GM10248 (cell line): ENCODE results near the gene RASGRF2.

Experiments
- CTCF ChIA-PET: fragments of 300-600 bp; sonication (Branson Sonifier 250); formaldehyde crosslinking; extraction: SDS; loops from one replicate; lab custom pipeline; 2021; ENCODE audit warnings: antibody characterized with exemption; lab: Yijun Ruan, JAX
- POLR2A ChIA-PET: fragments of 350-650 bp; sonication (Branson Sonifier 250); formaldehyde crosslinking; extraction: SDS; loops from one replicate; lab custom pipeline; 2020; ENCODE audit warnings: antibody characterized with exemption; lab: Yijun Ruan, JAX
- DNase-seq: peaks from one replicate; pipeline ENCODE4 v3.0.0; 2012; ENCODE audit errors: extremely low spot score
- TF ChIP-seq, protein P1 (sequence below): IDR thresholded peaks from 2 replicates; pipeline ENCODE4 v1.5.1; 2012; ENCODE audit warnings: mild to moderate bottlenecking, low read depth; ENCODE audit errors: extremely low read depth, missing control alignments, control extremely low read depth

RASGRF2 gene

DNA sequence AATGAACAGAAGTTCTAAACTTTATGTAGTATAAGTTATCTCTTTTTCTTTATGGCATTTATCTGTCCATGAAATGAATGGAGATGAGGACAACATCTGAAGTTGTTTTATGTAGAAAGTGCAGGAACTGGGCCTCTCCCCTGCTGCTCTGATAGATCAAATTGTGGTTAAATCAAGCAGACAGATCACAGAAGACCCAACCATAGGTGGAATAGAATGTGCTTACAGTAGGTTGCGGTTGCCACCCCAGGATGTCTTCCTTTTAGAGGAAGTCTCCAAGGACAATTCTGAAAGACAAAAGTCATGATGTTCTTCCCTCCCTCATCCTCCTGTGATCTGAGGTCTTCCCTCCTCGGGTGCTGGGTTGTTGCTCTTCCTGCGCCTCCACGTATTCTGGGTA is 12.9 kb downstream of the RASGRF2 start:
- CTCF ChIA-PET: interaction anchor here (1.1 kb wide), 1 partner anchor 113 kb away, joined by 3 read pairs; no protein-coding TSS in a partner anchor
- TF ChIP-seq, protein P1, sequence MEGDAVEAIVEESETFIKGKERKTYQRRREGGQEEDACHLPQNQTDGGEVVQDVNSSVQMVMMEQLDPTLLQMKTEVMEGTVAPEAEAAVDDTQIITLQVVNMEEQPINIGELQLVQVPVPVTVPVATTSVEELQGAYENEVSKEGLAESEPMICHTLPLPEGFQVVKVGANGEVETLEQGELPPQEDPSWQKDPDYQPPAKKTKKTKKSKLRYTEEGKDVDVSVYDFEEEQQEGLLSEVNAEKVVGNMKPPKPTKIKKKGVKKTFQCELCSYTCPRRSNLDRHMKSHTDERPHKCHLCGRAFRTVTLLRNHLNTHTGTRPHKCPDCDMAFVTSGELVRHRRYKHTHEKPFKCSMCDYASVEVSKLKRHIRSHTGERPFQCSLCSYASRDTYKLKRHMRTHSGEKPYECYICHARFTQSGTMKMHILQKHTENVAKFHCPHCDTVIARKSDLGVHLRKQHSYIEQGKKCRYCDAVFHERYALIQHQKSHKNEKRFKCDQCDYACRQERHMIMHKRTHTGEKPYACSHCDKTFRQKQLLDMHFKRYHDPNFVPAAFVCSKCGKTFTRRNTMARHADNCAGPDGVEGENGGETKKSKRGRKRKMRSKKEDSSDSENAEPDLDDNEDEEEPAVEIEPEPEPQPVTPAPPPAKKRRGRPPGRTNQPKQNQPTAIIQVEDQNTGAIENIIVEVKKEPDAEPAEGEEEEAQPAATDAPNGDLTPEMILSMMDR: no peak
- POLR2A ChIA-PET: no interaction called here
- DNase-seq: no peak

DNA sequence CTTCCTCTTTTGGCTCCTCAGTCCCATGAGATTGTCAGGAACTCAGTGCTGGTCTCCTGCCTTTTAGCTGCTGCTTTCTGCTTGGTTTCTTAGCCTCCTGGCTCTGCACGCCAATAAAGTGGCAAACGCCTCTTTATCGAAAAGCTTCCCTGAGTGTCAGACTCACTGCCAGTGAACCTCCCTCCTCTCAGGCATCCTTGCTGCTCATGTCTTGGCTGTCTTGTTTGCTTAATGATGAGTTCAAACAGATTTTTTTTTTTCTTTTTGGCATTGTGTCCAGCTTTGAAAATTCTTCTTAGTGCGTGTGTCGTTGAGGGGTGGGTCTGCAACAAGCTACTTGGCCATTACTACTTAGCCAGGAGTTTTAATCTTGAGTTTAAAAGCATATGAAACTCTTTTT is 14.9 kb downstream of the RASGRF2 start:
- TF ChIP-seq, protein P1: no peak
- CTCF ChIA-PET: interaction anchor here (0.8 to 1.3 kb wide), 2 partner anchors 12 to 21 kb away, joined by 3 to 4 read pairs; no protein-coding TSS in a partner anchor

DNA sequence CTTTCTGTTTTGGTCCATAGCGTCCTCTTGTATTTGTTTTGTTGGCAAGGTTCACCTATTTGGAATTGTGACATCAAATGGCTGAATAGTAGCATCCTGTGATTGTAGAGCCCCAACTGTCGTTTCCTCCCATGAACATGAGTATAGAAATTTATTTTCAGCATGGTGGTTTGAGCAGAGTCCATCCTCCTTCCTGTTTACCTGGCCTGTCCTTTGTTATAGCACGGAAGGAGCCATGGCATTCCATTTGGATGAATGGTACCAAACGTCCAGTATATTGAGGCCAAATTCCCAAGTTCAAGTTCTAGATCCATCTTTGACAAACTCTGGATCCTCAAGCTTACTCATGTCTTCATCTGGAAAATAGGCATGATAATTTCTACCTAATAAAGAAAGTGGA is 16.8 kb downstream of the RASGRF2 start:
- ChIA-PET POLR2A (no interaction called here), CTCF (interaction anchor here (2.8 kb wide), 1 partner anchor 10 kb away, joined by 9 read pairs; no protein-coding TSS in a partner anchor)
- no peak for DNase-seq
- TF ChIP-seq, protein P1: no peak

More for the DNA sequence above, 14.9 kb downstream of the RASGRF2 start:
- DNase-seq: no peak
- POLR2A ChIA-PET: no interaction called here

DNA sequence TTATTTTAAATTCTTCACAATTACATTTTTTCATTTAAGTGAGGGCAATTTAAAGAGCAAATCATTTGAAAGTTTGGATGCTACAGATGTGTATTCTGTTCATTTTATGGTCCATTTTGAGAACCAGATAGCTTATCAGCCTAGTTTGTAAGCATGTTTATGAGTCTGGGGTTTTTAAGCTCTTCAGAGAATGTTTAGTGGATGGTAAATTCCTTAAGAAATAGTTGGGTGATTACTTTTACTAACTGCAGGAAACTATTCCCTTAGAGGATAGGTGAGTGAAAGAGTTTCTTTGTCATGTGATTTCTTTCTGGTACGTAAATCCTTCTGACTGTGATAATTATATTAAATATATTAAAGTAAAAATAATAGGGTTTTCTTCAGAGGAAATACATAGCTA is 17.6 kb downstream of the RASGRF2 start:
- ChIA-PET POLR2A (no interaction called here), CTCF (interaction anchor here (1.5 to 2.8 kb wide), 2 partner anchors 9 to 186 kb away, joined by 3 to 9 read pairs; no protein-coding TSS in a partner anchor)

DNA sequence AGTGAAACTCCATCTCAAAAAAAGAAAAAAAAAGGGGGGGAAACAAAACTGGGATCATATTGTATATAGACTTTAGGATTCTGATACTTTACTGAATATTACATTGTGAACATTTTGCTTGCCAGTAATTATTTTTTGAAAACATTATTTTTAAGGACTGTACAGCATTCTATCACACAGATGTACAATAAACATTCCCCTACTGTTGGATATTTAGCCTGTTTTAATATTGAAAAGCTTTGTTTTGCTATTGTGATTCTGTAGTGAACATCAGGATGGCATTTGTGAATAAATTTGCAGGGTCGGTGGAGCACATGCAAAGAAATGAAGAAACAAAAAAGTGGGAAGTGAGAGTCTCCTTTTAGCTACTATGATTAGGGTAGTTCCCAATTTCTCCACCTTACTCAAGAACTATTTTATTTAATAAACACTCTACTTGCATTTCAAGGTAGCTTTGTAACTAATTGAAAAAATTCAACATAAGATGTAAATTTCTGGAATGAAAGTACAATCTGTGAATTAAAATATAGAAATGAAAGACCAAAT is 18.7 kb downstream of the RASGRF2 start:
- ChIA-PET POLR2A (no interaction called here), CTCF (interaction anchor here (1.5 to 2.8 kb wide), 2 partner anchors 8 to 185 kb away, joined by 3 to 9 read pairs; no protein-coding TSS in a partner anchor)
- TF ChIP-seq, protein P1: no peak
- DNase-seq: no peak

More for the DNA sequence above, 17.6 kb downstream of the RASGRF2 start:
- TF ChIP-seq, protein P1: no peak
- DNase-seq: no peak

DNA sequence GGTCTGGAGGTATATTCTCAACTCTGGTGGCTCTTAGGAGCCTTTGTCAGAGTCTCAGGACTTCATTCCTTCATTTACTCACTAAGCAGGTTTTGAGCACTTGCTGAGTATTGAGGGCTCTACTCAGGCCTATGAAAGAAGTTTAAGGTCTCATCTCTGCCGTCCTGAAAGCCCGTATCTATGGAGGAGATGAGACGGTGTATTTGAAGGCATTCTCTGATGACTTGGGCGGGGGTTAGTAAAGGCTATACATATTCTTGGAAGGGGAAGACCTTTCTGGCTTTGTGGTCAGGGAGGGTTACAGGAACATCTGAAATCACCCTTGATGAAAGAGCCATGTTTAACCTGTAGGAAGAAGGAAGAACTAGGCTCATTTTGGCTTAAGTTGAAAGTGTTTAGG is 21.9 kb downstream of the RASGRF2 start:
- POLR2A ChIA-PET: no interaction called here
- no peak for DNase-seq
- CTCF ChIA-PET: no interaction called here
- TF ChIP-seq, protein P1: no peak
